HUDEP-2 (cell line): Measurements from ENCODE around the gene RING1.
A peak's percentile ranks its signal among the peaks of the same experiment; 100 is the strongest.

Source experiments
- DNase-seq, 76 experiments: peaks; one replicate each; lab custom pipeline; 2025; ENCODE audit not compliant: unreplicated experiment in 76 of 76; lab: John Stamatoyannopoulos, UW

Gene RING1

GRCh38 chr6:33192105-33192646, 16.1 kb upstream of the RING1 start, which contains the start of gene COL11A2:
COL11A2 (minus strand) TSS chr6:33192467; CDS start chr6:33192240, 227 bp downstream.
- no peak for DNase-seq

DNA sequence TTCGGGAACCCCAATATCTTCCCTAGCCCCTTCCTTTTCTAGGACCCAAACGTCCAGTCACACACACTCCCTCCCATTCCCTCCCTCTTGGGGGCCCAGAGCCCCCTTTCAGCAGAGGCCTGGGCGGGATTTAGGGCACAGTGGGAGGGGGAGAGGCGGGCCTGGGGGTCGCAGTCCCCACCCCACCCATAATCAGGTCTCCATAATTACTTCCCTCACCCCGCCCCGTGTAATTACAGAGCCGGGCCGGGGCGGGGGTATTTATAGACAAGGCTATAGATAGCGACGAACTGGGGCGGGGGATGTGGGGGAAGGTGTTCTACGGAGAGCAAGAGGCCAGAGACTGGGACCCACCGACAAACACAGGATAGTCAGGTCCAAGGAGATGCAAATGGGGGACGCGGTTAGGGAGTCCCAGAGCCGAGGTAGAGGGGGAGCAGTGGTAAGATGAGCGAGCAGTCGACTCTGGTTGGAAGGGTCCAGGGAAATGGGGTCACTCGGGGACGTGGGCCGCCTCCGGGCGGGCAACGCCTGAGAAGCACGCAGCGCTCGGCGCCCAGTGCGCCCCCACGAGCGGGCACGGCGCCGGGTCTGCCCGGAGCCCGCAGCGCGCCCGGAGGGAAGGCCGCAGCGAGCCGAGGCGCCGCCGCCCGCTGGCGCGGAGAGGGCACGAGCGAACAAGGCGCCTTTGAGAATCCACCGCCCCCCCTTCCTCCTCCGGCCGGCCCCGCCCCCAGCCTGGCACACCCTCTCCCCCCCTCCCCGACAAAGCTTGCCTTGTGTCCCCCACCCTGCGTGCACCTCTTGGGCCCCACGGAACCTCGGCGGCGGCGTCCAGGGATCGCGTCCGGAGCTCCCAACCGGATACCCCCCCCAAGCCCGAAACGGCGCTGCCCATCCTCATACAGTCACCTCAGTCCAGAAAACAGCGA, 15.4 kb upstream of the RING1 start:
- no peak for DNase-seq

DNA sequence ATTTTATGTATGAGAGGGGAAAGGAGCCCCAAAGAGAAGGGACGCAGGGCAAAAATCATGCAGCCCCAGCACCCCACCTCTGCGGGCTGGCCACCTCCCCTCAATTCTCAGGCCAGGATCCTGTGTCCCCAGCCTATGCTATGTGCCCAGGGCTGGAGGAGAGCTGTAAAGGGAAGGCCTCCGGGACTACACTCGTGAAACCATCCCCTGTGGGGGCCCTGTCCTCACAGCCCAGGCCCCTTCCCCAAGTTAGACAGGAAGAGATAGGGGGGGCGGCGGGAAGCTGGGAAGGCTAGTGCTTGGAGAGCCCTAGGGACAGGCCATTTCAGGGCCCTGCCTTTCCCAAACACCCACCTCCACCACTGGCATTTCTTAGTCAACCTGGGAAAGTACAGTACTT, 14.7 kb upstream of the RING1 start:
- DNase-seq, result no peak

DNA sequence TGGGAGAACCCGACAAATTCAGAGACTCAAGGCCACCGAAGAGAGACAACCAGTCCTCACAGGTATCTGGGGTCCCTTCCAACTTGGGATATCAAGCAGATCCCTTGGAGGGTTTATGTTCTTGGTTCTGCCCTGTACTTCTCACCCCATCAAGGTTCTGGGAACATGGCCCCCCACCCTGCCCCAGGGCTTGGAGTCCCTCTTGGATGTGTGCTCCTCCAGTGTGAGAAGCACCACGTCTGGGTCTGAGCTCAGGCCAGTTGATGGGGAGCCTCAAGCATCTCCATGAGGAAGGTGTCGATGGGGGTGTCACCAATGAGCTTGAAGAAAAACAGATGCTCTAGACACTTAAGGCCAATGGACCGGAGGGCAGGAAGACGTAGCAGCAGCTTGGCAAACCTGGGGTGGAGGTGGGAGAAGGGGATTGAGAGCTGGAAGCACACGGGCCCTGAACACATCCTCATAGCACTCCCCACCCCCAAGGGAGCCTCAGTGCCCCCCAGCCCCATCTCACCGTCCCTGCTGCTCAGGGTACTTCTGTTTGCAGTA, 13.8 kb upstream of the RING1 start:
- no peak for DNase-seq

- DNase-seq, result peak in 2 of 76 experiments; percentile 25 to 34
Observed at GRCh38 chr6:33195304-33196165, 12.8 kb upstream of the RING1 start.

DNA sequence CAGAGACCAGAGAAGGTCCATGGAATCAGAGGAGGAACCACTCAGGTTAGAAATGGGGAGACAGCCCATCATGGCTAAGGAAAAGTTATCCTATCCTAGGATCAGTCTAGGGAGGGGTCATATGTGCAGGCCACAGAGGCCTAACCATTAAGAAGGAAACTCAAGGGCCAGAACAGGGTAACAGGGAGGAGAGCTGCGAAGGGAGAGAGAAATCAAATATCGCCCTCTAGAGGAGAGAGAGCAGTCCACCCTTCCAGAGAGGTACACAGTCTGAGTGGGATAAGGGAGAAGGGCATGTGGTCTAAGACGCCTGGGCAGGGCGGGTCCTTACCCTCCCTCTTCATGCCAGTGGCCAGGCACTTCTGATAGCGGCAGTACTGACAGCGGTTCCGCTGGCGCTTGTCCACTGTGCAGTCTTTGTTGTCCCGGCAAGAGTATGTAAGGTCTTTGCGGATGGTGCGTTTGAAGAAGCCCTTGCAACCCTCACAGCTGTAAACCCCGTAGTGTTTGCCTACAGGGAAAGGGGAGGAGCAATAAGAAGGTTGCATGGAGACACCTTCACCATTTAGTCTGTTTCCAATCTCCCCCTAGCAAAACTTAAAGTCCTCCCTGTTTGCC, 10.8 kb upstream of the RING1 start:
- DNase-seq, result peak in 74 of 76 experiments; percentile 33 to 97 (median 90)

DNA sequence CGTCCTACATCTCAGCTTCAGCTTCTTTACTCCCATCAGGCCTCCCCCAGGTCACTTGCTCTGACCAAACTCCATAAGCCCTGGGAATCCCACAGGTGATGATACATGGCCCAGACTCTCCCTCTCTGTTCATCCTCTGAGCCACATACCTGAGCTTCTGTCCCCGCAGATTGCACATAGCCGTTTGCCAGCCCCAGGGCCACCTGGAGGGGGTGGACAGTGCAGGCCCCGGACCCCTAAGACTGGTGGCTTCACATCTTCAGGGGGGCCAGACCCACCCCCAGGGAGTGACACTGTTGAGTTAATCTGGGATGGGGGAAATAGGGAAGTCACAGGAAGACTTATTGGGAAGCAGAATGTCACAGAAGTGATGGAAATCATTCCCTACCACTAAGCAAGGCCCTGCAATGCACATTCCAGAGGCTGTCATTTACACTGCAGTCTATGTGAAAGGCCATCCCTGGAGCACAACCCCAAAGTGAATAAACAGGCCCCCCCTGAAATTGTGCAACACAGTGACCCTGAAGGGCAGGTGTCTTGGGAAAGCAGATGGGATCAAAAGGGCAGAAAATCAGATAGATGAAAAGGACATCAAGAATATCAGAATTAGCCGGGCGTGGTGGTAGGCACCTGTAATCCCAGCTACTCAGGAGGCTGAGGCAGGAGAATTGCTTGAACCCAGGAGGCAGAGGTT, 10.0 kb upstream of the RING1 start:
- no peak for DNase-seq

- DNase-seq, result no peak
Observed at GRCh38 chr6:33198853-33199436, 9.4 kb upstream of the RING1 start.

DNA sequence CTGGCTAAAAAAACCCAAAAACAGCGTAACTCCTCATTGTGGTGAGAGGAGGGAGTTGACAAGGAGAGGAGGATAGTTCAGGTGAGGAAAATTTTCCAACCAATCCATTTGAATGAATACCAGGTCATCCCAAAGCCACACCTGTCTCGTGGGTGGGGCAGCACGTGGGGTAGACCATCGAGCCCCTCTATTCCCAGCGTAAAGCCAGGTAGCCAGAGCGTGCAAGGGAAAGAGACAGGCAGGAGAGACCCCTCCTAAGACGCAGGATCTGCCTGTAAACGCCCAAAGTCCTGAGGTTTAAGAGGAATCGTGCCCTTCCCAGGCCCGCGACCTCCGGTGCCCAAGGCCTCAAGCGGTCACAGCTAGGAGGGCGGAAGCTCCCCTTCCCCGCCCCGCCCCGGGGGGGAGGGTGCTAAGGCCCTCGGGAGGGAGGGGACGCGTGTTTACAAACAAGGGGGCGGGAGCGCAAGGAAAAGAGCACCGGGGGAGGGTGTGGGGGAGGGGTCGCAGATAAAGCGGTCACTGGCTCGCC, 8.5 kb upstream of the RING1 start:
- peak in 71 of 76 experiments; percentile 41 to 94 (median 82) for DNase-seq

- DNase-seq, result peak in 75 of 76 experiments; percentile 80 to 100 (median 99)
Observed at GRCh38 chr6:33200219-33201146, 7.8 kb upstream of the RING1 start, which contains the start of the genes RXRB and SLC39A7. RXRB (minus strand) TSS chr6:33200665; CDS start chr6:33200476, 189 bp downstream. SLC39A7 (plus strand) TSS chr6:33200867; CDS start chr6:33201246, 379 bp downstream.

- no peak for DNase-seq
Observed at GRCh38 chr6:33201147-33201545, 7.2 kb upstream of the RING1 start.

DNA sequence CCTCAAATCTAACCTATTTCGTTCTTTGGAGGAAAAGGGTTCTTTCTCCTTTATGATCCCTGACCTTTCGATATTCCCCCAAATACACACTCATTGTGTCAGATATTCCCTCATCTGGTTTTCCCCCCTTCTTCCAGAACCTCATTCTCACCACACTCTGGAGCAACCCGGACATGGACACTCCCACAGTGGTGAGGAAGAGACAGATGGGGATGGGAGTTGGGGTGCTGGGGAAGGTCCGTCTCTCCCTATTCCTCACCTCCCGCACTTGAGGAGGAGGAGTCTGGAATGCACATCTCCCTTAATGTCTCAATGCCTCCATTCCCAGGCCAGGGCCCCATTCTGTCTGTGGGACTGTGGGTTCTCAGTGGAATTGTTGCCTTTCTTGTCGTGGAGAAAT, 6.4 kb upstream of the RING1 start:
- DNase-seq, result no peak

- no peak for DNase-seq
Observed at GRCh38 chr6:33202799-33203198, 5.5 kb upstream of the RING1 start.

DNA sequence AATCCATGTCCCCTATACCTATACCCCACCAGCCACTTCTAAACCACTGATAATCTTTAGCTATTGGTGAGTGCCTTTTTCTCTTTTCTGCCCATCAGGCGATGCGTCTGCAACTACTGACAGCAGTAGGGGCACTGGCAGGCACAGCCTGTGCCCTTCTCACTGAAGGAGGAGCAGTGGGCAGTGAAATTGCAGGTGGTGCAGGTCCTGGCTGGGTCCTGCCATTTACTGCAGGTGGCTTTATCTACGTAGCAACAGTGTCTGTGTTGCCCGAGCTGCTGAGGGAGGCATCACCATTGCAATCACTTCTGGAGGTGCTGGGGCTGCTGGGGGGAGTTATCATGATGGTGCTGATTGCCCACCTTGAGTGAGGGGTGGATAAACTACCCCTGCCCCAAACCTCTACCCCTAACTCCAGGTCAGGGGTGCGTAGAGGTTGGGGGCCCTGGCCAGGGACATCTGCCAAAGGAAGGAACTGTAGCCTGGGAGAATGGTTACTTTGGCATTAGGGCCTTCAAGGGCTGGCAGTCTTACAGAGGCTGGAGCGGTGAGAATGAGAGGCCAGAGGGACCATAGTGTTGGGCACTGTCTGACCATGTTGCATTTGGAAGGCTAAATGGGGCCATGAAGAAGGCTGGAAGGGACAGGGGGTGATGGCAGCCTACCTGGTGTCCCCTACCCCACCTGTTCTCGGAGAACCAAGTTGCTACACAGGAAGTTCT, 4.7 kb upstream of the RING1 start:
- no peak for DNase-seq

- no peak for DNase-seq
Observed at GRCh38 chr6:33204165-33204414, 4.2 kb upstream of the RING1 start.

DNA sequence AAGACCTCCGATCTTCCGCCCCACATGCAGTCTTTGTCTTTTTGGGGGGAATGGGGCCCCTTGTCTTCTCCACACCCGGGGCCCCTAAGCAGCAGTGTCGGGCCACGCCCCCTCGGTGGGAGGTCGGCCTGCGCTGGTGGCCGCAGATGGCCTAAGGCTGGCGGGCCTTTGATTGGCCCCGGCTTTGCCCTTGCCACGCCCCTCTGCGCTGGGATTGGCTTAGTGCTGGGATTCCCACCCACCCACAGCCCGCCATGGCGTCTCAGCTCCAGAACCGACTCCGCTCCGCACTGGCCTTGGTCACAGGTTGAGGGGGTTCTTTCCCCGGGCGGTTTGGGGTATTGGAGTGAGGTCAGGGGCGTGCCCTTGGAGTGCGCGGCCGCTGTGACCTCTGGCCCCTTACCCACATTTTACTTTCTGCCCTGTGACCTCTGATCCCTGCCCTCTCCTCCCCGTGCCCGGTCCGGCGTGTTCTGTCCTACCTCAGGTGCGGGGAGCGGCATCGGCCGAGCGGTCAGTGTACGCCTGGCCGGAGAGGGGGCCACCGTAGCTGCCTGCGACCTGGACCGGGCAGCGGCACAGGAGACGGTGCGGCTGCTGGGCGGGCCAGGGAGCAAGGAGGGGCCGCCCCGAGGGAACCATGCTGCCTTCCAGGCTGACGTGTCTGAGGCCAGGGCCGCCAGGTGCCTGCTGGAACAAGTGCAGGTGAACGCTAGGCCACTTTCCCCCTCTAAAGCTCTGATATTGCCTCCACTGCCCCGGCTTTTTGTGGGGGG, 3.7 kb upstream of the RING1 start, which contains the start of gene HSD17B8:
Gene HSD17B8, plus strand, starts transcription at position 241 of the 776 bp plus-strand sequence. Its CDS starts 14 bp downstream, at position 255.
- DNase-seq, result peak in 74 of 76 experiments; percentile 52 to 98 (median 92)
